ENCODE data around the gene SLC34A1.
A peak's percentile ranks its signal among the peaks of the same experiment; 100 is the strongest.

Gene SLC34A1

GRCh38 chr5:177431317-177432142, 47.3 kb downstream of the SLC34A1 start:
- DNase-seq (ENCODE audit: low spot score), result peak; percentile 69
- in situ Hi-C loops (cut with MboI; ENCODE audit: low pct_unique_long_range_greater_than_20kb, low sequenced_read_pairs, unreplicated experiment), result no loop called here
- no peak for TF ChIP-seq CTCF (IDR thresholded peaks at IDR 0.05; ENCODE audit: extremely low read depth, insufficient read depth, missing control alignments)

DNA sequence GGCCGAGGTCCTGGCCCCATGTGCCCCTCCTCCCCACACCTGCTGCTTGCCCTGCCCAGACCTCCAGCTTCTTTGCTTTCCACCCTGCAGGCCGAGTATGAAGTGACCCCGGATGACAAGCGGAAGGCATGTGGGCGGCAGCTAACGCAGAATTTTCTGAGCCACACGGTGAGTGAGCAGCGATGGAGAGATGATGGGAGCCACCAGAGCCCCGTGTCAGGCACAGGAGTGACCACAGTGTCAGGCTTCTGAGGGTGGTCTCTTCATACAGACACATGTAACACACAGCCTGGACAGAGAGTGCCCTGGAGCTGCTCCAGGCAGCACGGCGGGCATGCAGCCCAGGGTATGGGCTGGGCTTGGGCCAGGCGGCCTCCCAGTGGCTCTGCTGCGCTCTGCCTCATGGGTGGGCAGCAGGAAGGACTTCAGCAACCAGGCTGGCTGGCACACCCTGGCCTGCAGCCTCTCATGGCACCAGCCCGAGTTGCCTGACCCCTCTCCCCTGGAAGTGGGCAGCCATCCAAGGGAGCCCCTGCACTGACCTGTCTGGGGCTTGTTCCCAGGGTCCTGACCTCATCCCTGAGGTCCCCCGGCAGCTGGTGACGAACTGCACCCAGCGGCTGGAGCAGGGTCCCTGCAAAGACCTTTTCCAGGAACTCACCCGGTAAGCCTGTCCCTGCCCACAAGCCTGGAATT, 48.1 kb downstream of the SLC34A1 start:
- in situ Hi-C loops (cut with MboI; ENCODE audit: low pct_unique_long_range_greater_than_20kb, low sequenced_read_pairs, unreplicated experiment), result no loop called here
- no peak for DNase-seq (ENCODE audit: low spot score)
- no peak for TF ChIP-seq CTCF (IDR thresholded peaks at IDR 0.05; ENCODE audit: extremely low read depth, insufficient read depth, missing control alignments)

DNA sequence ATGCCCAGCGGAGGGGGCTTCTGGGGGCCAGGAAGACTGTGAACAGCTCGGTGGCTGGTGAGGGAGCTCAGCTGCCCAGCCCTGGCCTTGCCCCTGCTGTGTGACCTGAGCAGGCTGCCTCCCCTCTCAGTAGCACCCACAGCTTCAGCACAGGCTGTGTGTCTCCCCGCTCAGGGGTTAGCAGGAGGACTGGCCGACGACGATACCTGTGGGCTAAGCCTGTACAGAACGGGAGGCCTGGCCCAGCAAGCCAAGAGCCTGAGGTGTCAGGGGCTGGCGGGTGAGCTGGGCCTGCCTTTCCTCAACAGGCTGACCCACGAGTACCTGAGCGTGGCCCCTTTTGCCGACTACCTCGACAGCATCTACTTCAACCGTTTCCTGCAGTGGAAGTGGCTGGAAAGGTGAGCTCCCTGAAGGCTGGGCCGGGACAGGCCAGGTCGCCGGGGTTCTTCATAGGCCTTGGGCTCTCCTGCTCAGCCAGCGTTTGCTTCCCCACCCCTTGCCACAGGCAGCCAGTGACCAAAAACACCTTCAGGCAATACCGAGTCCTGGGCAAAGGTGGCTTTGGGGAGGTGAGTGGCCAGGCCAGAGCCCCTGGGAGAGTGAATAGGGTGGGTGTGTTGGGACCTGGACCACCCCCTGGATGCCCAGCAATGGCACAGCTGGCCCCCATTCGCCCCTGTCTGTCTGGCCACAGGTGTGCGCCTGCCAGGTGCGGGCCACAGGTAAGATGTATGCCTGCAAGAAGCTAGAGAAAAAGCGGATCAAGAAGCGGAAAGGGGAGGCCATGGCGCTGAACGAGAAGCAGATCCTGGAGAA, 48.8 kb downstream of the SLC34A1 start:
- in situ Hi-C loops (cut with MboI; ENCODE audit: low pct_unique_long_range_greater_than_20kb, low sequenced_read_pairs, unreplicated experiment), result no loop called here

GRCh38 chr5:177433658-177434217, 49.5 kb downstream of the SLC34A1 start:
- no peak for TF ChIP-seq CTCF (IDR thresholded peaks at IDR 0.05; ENCODE audit: extremely low read depth, insufficient read depth, missing control alignments)
- in situ Hi-C loops (cut with MboI; ENCODE audit: low pct_unique_long_range_greater_than_20kb, low sequenced_read_pairs, unreplicated experiment), result no loop called here
- DNase-seq (ENCODE audit: low spot score), result no peak

More for the DNA sequence above, 48.8 kb downstream of the SLC34A1 start:
- no peak for DNase-seq (ENCODE audit: low spot score)
- TF ChIP-seq CTCF (IDR thresholded peaks at IDR 0.05; ENCODE audit: extremely low read depth, insufficient read depth, missing control alignments), result no peak

DNA sequence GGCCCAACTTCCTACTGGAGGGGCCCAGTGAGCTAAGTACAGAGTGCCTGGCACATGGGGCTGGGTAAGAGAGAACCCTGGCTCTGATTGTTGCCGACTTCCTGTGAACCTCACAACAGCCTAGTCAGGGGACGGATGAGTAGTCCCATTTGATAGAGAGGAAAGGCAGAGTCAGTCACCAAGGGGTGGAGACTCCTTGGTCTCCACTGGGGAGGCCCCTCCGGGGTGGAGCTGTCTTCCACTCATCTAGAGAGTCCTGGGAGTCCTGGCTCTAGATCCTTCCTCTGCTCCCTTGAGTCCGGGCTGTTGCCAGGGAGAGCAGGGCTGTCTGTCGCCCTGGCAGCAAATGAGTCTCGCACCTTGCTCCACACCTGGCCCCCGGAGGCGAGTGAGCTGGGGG, 50.2 kb downstream of the SLC34A1 start:
- no peak for TF ChIP-seq CTCF (IDR thresholded peaks at IDR 0.05; ENCODE audit: extremely low read depth, insufficient read depth, missing control alignments)
- no peak for DNase-seq (ENCODE audit: low spot score)
- in situ Hi-C loops (cut with MboI; ENCODE audit: low pct_unique_long_range_greater_than_20kb, low sequenced_read_pairs, unreplicated experiment), result no loop called here

Data from GM13977 (cell line).